AG10803 (cell line): Measurements from ENCODE around the gene DPP8.

Source experiments
- DNase-seq: peaks from one replicate; pipeline ENCODE4 v3.0.0; 2010; ENCODE audit warnings: low read depth
- H3K4me3 ChIP-seq: 2 replicates; pipeline ENCODE4 v1.5.1; 2011; ENCODE audit warnings: mild to moderate bottlenecking, low read length, control low read depth
- TF ChIP-seq, protein P1 (sequence below): conservative IDR thresholded peaks from 2 replicates; pipeline ENCODE4 v1.5.1; 2011; ENCODE audit warnings: mild to moderate bottlenecking, low read length, control low read depth, inconsistent platforms

DPP8 gene

DNA sequence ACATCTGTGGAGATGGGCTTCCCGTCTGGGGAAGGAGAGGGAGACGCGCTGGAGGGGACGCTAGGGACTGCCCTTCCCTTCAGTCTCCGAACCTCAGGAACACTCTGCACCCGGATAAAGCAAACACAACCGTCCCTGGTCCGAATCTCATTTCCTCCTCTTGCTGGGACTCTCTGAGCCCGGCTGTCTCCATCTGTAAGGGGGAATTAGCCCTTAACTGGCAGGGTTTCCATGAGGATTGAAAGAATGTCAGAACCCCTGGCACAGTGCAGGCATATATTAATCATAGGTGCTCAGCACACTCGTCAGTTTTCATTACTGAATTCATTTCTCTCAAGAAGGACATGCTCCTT lies 120.5 kb downstream of the DPP8 start:
- no peak for DNase-seq
- H3K4me3 ChIP-seq: no peak overlapping the region
- TF ChIP-seq, protein P1, sequence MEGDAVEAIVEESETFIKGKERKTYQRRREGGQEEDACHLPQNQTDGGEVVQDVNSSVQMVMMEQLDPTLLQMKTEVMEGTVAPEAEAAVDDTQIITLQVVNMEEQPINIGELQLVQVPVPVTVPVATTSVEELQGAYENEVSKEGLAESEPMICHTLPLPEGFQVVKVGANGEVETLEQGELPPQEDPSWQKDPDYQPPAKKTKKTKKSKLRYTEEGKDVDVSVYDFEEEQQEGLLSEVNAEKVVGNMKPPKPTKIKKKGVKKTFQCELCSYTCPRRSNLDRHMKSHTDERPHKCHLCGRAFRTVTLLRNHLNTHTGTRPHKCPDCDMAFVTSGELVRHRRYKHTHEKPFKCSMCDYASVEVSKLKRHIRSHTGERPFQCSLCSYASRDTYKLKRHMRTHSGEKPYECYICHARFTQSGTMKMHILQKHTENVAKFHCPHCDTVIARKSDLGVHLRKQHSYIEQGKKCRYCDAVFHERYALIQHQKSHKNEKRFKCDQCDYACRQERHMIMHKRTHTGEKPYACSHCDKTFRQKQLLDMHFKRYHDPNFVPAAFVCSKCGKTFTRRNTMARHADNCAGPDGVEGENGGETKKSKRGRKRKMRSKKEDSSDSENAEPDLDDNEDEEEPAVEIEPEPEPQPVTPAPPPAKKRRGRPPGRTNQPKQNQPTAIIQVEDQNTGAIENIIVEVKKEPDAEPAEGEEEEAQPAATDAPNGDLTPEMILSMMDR: no peak

DNA sequence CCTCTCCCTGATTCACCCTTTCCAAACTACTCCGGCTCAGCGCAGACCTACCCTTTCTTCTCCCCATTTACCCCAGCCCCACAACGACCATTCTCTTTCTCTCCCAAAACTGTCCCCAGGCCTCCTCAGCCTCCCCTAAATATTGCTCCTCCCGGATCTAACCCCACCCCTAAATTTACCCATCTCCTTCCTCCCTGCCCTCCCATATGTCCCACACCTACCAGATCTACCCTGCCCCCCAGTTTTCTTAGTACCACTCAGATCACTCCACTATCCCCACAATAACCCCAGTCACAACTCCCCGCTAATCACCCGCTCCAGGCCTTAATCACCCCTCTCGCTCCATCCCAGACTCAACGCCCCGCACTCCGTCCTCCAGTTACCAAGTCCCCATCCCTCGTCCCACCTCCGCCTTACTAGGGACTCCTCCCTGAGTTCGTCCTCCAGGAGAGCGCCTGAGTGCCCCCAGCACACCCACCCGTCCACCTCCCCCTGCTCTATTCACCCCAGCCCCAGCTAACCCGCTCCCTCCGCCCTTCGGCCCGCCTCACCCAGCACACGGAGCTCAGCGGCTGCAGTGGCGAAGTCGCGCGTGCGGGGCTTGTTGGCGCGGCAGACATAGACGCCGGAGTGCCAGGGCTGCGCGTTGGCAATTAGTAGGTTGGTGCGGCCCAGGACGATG lies 121.1 kb downstream of the DPP8 start:
- TF ChIP-seq, protein P1: no peak
- no peak overlapping the region for H3K4me3 ChIP-seq
- DNase-seq: no peak

DNA sequence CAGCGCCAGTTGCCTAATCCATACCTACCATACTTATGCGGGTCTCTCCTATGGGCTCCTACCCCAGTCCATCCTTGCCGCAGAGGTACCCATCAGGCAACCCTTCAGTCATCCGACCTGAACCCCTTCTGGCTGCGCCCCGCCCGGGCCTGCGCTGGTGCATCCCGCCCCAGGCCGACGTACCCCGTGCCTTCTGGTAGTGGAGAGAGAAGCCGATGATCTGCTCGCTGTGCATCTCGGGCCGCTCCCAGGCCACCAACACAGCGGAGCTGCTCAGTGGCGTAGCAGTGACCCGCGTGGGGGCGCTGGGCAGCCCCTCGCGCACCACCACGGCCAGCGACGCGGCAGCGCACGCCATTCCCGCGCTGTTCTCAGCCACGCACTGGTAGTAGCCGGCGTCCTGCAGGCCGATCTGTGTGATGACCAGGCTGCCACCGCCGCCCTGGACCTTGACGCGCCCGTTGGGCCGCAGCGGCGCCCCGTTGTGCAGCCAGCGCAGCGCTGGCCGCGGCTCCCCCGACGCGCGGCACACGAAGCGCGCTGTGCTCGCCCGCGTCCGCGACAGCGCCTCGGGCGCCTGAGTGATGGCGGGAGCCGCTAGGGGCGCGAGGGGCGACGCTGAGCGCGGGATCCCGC lies 121.8 kb downstream of the DPP8 start:
- H3K4me3 ChIP-seq: no peak overlapping the region
- TF ChIP-seq, protein P1: no peak
- DNase-seq: no peak

DNA sequence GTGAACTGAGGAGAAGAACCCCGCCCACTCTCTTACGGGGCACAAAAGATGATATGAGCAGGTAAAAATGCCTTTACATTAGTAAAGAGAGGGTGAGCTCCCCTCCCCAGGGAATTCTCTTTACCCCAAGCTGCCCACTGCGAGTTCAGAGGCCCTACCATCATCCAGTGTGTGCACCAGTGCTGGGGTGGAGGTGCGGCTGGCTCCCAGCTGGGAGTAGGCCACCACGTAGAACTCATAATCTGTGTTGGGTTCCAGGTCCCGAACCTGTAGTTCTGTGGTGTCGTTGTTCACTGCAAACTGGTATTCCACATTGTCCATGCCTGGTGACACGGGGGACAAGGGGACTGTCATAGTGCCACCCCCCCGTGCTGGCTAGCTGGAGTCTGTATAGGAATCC lies 122.6 kb downstream of the DPP8 start:
- no peak for DNase-seq
- TF ChIP-seq, protein P1: no peak

DNA sequence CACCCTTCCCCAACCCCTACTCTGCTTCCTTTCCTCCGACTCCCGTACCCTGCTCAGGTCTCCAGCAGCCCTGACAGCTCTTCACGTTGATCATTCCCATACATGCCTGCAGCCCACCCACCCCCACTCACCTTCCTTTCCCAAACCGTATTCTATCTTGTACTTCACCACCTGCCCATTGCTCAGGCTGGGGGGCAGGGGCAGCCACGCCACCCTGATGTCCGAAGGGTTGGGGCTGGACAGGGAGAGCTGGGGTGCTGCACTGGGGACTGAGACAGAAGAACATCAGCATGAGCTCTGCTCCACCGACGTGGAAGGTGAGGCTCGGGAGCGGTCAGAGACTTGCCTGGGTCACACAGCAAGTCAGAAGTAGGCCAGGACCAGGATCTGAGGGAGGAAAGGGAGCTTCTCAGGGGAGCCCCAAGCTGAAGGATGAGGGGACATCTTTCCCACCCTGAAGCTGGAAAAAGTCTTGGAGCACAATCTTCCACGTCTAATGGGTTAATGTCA lies 123.2 kb downstream of the DPP8 start:
- TF ChIP-seq, protein P1: no peak
- no peak overlapping the region for H3K4me3 ChIP-seq
- DNase-seq: no peak

More for the DNA sequence above, 122.6 kb downstream of the DPP8 start:
- no peak overlapping the region for H3K4me3 ChIP-seq

DNA sequence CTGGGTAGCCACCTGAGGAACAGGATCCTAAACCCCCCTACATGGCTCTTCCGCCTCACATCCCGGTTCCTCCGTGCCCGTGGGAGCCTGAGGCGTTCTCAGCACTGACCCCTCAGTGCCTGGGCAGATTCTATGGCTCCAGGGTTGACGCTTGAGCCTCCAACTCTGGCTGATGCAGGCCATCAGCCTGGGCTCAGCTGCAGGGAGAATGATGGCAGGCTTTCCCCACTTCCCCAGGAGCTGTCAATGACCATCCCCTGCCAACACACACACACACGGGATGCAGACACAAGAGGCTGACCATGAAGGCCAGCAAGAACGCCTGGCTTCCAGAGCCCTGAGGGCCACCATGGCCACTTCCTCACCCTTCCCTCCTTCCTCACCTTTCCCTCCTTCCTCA lies 123.9 kb downstream of the DPP8 start:
- H3K4me3 ChIP-seq: no peak overlapping the region
- no peak for DNase-seq
- TF ChIP-seq, protein P1: no peak

DNA sequence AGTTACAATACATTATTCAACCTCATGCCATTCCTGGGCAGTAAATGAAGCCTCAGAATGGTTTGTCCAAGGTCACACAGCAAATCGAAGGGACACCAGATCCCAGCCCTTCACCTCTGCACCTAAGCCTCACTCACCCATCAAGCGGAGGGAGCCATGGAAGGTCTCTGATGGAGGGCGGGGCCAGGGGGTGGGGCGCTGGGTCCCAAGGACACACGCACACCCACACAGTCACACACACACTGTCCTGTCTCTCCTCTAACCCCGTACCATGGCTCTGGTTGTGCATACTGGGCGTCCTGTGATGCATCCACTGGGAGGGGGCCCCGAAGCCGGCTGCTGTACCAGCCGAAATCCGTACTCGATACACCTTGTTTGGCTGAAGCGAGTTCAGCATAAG lies 124.4 kb downstream of the DPP8 start:
- H3K4me3 ChIP-seq: no peak overlapping the region
- no peak for DNase-seq
- TF ChIP-seq, protein P1: no peak
